Neural progenitor cell (in vitro differentiated cells): Measurements from ENCODE around the gene HOATZ.

Experiments used
- CTCF ChIP-seq: fragments of 200-600 bp; sonication (generic); IDR thresholded peaks from 2 replicates; pipeline ENCODE4 v1.5.1; 2017; ENCODE audit warnings: antibody characterized with exemption, mild to moderate bottlenecking
- EZH2phosphoT487 ChIP-seq: fragments of 200-600 bp; sonication (generic); IDR thresholded peaks from 2 replicates; pipeline ENCODE4 v1.6.1; 2017; ENCODE audit warnings: antibody characterized with exemption

DNA sequence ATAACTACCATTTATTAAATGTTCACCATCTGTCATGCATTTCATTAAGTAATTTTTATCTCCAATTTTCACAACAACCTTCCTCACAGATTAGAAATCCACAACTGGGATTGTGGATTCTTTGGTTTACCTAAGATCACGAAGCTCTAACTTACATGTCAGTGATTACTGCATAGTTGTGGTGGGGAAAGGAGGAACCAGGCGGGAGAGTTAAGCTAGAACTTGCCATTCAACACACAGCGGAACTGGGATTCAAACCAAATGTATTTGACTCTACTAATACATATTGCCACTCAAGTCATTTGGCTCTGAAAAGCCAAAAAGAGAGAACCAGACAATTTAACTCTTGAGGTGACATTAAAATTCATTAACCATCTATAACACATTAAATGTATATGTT lies 15.5 kb downstream of the HOATZ start:
- TF ChIP-seq EZH2phosphoT487 (no peak), CTCF (no peak)
